IMR-90 (cell line): Measurements from ENCODE around the gene LINGO1. TPM values are rescaled to one million over a fixed set of nuclear protein-coding genes. Genes with fewer than 3 reads are reported as not detected.

ENCODE experiments used
- ATAC-seq: fragments of 200-7000 bp; cut with Tn5 transposase; 2 replicates; pipeline ENCODE4 v1.9.1; 2020; ENCODE audit warnings: low read depth, mild to moderate bottlenecking, moderate library complexity
- BruUV-seq: library from RNA; stranded (reverse); fragments of 400-500 nt; replicated peaks from 2 replicates; lab custom pipeline; 2021; lab: Mats Ljungman, UMichigan
- CTCF ChIA-PET: fragments of 300-600 bp; formaldehyde crosslinking; extraction: SDS; loops from one replicate; lab custom pipeline; 2021; ENCODE audit warnings: antibody characterized with exemption; lab: Yijun Ruan, JAX
- POLR2A ChIA-PET: fragments of 300-600 bp; sonication (Branson Sonifier 250); formaldehyde crosslinking; loops from one replicate; lab custom pipeline; 2022; ENCODE audit warnings: antibody characterized with exemption; ENCODE audit not compliant: unreplicated experiment; lab: Charles Lee
- DNase-seq: peaks from one replicate; pipeline ENCODE4 v3.0.0; 2013
- H2AFZ ChIP-seq: replicated peaks from 2 replicates; pipeline ENCODE3; 2013; ENCODE audit warnings: low read length, mild to moderate bottlenecking; ENCODE audit not compliant: poor library complexity
- H2AK5ac ChIP-seq: 2 replicates; pipeline ENCODE4 v1.6.1; 2013; ENCODE audit warnings: low read depth, low read length, inconsistent platforms
- H2AK9ac ChIP-seq: replicated peaks from 2 replicates; pipeline ENCODE3; 2013; ENCODE audit warnings: mild to moderate bottlenecking, low read depth, low read length, moderate library complexity; ENCODE audit not compliant: poor library complexity
- H2BK120ac ChIP-seq: 2 replicates; pipeline ENCODE4 v1.6.1; 2013; ENCODE audit warnings: low read depth, low read length, inconsistent platforms
- H2BK15ac ChIP-seq: 3 replicates; pipeline ENCODE4 v1.6.1; 2013; ENCODE audit warnings: low read depth, low read length, inconsistent platforms
- H2BK20ac ChIP-seq: 2 replicates; pipeline ENCODE4 v1.6.1; 2013; ENCODE audit warnings: low read depth, mild to moderate bottlenecking, inconsistent platforms, low read length, moderate library complexity
- H2BK5ac ChIP-seq: 2 replicates; pipeline ENCODE4 v1.6.1; 2013; ENCODE audit warnings: mild to moderate bottlenecking, low read depth, low read length, inconsistent platforms; ENCODE audit not compliant: poor library complexity, severe bottlenecking
- H3K14ac ChIP-seq: replicated peaks from 2 replicates; pipeline ENCODE4 v1.6.1; 2013; ENCODE audit warnings: low read depth, low read length, inconsistent platforms
- H3K18ac ChIP-seq: 2 replicates; pipeline ENCODE4 v1.6.1; 2013; ENCODE audit warnings: low read depth, low read length, control low read depth
- H3K23ac ChIP-seq: 2 replicates; pipeline ENCODE4 v1.6.1; 2013; ENCODE audit warnings: low read depth, low read length, inconsistent platforms
- H3K27ac ChIP-seq: 2 replicates; pipeline ENCODE4 v1.5.1; 2013; ENCODE audit warnings: mild to moderate bottlenecking, control low read depth, low read length; ENCODE audit not compliant: insufficient read depth
- H3K27me3 ChIP-seq: 2 replicates; pipeline ENCODE4 v1.6.1; 2013; ENCODE audit warnings: low read length; ENCODE audit not compliant: control insufficient read depth, insufficient read depth
- H3K36me3 ChIP-seq: 2 replicates; pipeline ENCODE4 v1.6.1; 2013; ENCODE audit warnings: low read length, mixed read lengths; ENCODE audit not compliant: control insufficient read depth, insufficient read depth
- H3K4ac ChIP-seq: 2 replicates; pipeline ENCODE4 v1.6.1; 2013; ENCODE audit warnings: low read depth, low read length, inconsistent platforms
- H3K4me1 ChIP-seq: 2 replicates; pipeline ENCODE4 v1.6.1; 2013; ENCODE audit warnings: low read length, mixed read lengths; ENCODE audit not compliant: control insufficient read depth, insufficient read depth
- H3K4me2 ChIP-seq: 2 replicates; pipeline ENCODE4 v1.6.1; 2013; ENCODE audit warnings: low read depth, mild to moderate bottlenecking, control low read depth, low read length, moderate library complexity
- H3K4me3 ChIP-seq: 2 replicates; pipeline ENCODE4 v1.5.1; 2013; ENCODE audit warnings: low read depth, mild to moderate bottlenecking, control low read depth, low read length, moderate library complexity; ENCODE audit not compliant: insufficient read depth
- H3K56ac ChIP-seq: 2 replicates; pipeline ENCODE4 v1.6.1; 2013; ENCODE audit warnings: low read length, inconsistent platforms; ENCODE audit not compliant: insufficient read depth; ENCODE audit errors: extremely low read depth
- H3K79me1 ChIP-seq, 2 experiments: 2 replicates each; pipeline ENCODE4 v1.6.1; 2013; ENCODE audit warnings: low read length in 2 of 2, inconsistent platforms in 1 of 2, low read depth in 1 of 2
- H3K9ac ChIP-seq: 2 replicates; pipeline ENCODE4 v1.6.1; 2013; ENCODE audit warnings: low read depth, low read length, control low read depth
- H3K9me1 ChIP-seq: 2 replicates; pipeline ENCODE4 v1.6.1; 2013; ENCODE audit warnings: low read length, inconsistent platforms; ENCODE audit not compliant: insufficient read depth
- H3K9me3 ChIP-seq: 2 replicates; pipeline ENCODE4 v1.6.1; 2013; ENCODE audit warnings: low read length; ENCODE audit not compliant: control insufficient read depth, insufficient read depth
- H4K20me1 ChIP-seq: 2 replicates; pipeline ENCODE4 v1.6.1; 2013; ENCODE audit warnings: low read length, inconsistent platforms; ENCODE audit not compliant: insufficient read depth
- H4K5ac ChIP-seq: 2 replicates; pipeline ENCODE4 v1.6.1; 2013; ENCODE audit warnings: mild to moderate bottlenecking, low read depth, low read length, control low read depth
- H4K8ac ChIP-seq, 2 experiments: 2 replicates each; pipeline ENCODE4 v1.6.1; 2013; ENCODE audit warnings: low read depth in 2 of 2, low read length in 2 of 2, control low read depth in 1 of 2, inconsistent platforms in 1 of 2
- H4K91ac ChIP-seq: 2 replicates; pipeline ENCODE4 v1.6.1; 2013; ENCODE audit warnings: low read depth, low read length, inconsistent platforms; ENCODE audit not compliant: insufficient read depth
- BHLHE40 ChIP-seq: fragments of 150-350 bp; IDR thresholded peaks from 2 replicates; pipeline ENCODE4 v1.6.1; 2016; ENCODE audit warnings: mild to moderate bottlenecking, low read depth, low read length
- CEBPB ChIP-seq: IDR thresholded peaks from 2 replicates; pipeline ENCODE4 v1.6.1; 2012; ENCODE audit warnings: low read depth, low read length, improper control_type of control experiment
- MAFK ChIP-seq: IDR thresholded peaks from 2 replicates; pipeline ENCODE4 v1.6.1; 2012; ENCODE audit warnings: low read depth, low read length, improper control_type of control experiment
- MAZ ChIP-seq: IDR thresholded peaks from 2 replicates; pipeline ENCODE4 v1.6.1; 2012; ENCODE audit warnings: low read depth, mild to moderate bottlenecking, low read length, improper control_type of control experiment, moderate library complexity, borderline replicate concordance
- MXI1 ChIP-seq: IDR thresholded peaks from 2 replicates; pipeline ENCODE4 v1.6.1; 2012; ENCODE audit warnings: low read depth, mild to moderate bottlenecking, low read length, moderate library complexity, borderline replicate concordance
- NFE2L2 ChIP-seq: fragments of 150-350 bp; IDR thresholded peaks from 2 replicates; pipeline ENCODE4 v1.6.1; 2016; ENCODE audit warnings: low read depth, mild to moderate bottlenecking, low read length
- POLR2A ChIP-seq: IDR thresholded peaks from 2 replicates; pipeline ENCODE4 v1.6.1; 2012; ENCODE audit warnings: mild to moderate bottlenecking, low read depth, low read length
- RAD21 ChIP-seq: IDR thresholded peaks from 2 replicates; pipeline ENCODE4 v1.6.1; 2012; ENCODE audit warnings: low read length, improper control_type of control experiment
- RCOR1 ChIP-seq: IDR thresholded peaks from 2 replicates; pipeline ENCODE4 v1.6.1; 2012; ENCODE audit warnings: mild to moderate bottlenecking, low read length, improper control_type of control experiment; ENCODE audit not compliant: insufficient replicate concordance
- RFX5 ChIP-seq: IDR thresholded peaks from 2 replicates; pipeline ENCODE4 v1.8.0; 2012; ENCODE audit warnings: low read depth, mild to moderate bottlenecking, low read length, moderate library complexity
- SMC3 ChIP-seq: fragments of 150-350 bp; IDR thresholded peaks from 2 replicates; pipeline ENCODE4 v1.6.1; 2016; ENCODE audit warnings: low read depth, mild to moderate bottlenecking, antibody characterized with exemption, low read length, moderate library complexity
- WGBS, 2 experiments: methylation state at CpG; one replicate each; pipeline versions ENCODE4 v1.1.5 to v1.1.7; 2013; ENCODE audit warnings: missing lambda C conversion rate in 2 of 2; ENCODE audit not compliant: insufficient read length in 1 of 2; ENCODE audit errors: extremely low coverage in 2 of 2; 5-methylcytosine and 5-hydroxymethylcytosine counted together
- dilution Hi-C: fragments of 300-500 bp; cut with HindIII; formaldehyde crosslinking; loops from one replicate; pipeline ENCODE4 v1.14.3; 2018; ENCODE audit warnings: low sequenced_read_pairs; ENCODE audit not compliant: unreplicated experiment
- in situ Hi-C: fragments of 300-500 bp; cut with MboI; formaldehyde crosslinking; loops from 3 replicates; pipeline ENCODE4 v1.14.3; 2019; ENCODE audit warnings: low sequenced_read_pairs, inconsistent platforms, mixed read lengths
- intact Hi-C: fragments of 100-400 bp; cut with micrococcal nuclease; formaldehyde crosslinking; loops from 2 replicates; pipeline ENCODE4 v1.10.0; 2022
- polyA plus RNA-seq, 3 experiments: library from polyadenylated mRNA; depleted of rRNA; stranded (reverse); fragments of >200 nt; gene quantifications; 2 replicates each; pipeline ENCODE4 v1.2.3, GENCODE V29; 2012; ENCODE audit warnings: low replicate concordance in 1 of 3
- total RNA-seq: library from RNA; depleted of rRNA; stranded (reverse); fragments of >200 nt; gene quantifications from 2 replicates; pipeline ENCODE4 v1.2.3, GENCODE V29; 2012
- TF ChIP-seq, protein P1 (sequence below): fragments of 150-350 bp; IDR thresholded peaks from 2 replicates; pipeline ENCODE4 v1.6.1; 2017; ENCODE audit warnings: mild to moderate bottlenecking, antibody characterized with exemption, low read length, low read depth
- TF ChIP-seq, protein P2 (sequence below): fragments of 150-350 bp; IDR thresholded peaks from 2 replicates; pipeline ENCODE4 v1.6.1; 2016; ENCODE audit warnings: low read depth, mild to moderate bottlenecking, low read length, moderate library complexity, borderline replicate concordance
- TF ChIP-seq, protein P3 (sequence below): conservative IDR thresholded peaks from 2 replicates; pipeline ENCODE4 v1.5.1; 2012; ENCODE audit warnings: mild to moderate bottlenecking, low read depth, low read length, improper control_type of control experiment

The LINGO1 gene
- total and polyA plus RNA-seq, 2 of the 4 experiments (the other 2 are of a cell fraction): 0.05 TPM; not detected in 1

DNA sequence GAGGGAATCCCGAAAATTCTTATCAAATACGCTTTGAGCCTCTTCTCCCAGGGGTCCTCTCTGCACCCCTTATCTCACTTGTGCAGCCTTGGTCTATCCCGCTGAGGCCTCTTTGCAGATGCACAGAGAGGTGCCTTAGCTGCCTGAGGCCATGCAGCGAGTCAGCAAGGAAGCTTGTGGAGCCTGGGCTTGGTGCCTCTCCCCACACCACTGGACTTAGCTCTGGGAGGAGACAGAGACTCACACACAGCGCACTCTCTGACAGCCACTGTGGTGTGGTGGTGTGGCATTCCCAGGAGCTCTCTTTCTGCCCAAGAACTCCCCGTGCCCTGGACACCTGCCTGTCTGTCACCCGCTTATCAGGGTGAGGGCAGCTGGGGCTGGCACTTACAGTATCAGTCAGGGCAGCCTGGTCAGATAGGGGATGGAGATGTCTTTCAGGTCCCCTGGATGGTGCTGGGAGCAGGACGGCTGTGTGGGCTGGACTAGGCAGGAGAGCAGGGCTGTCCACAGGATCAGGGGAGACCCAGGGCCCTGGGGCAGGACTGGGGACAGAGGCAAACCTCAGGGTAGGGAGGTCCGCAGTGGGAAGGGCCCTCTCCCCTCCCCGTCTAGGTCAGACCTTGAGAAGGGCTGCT is 10.2 kb upstream of the LINGO1 start:
- BruUV-seq: no TSS peak
- TF ChIP-seq RFX5 (no peak), CEBPB (no peak), NFE2L2 (no peak), RCOR1 (no peak), MXI1 (no peak), SMC3 (no peak), MAZ (no peak), BHLHE40 (no peak), POLR2A (no peak), MAFK (no peak), RAD21 (no peak)
- TF ChIP-seq, protein P1, sequence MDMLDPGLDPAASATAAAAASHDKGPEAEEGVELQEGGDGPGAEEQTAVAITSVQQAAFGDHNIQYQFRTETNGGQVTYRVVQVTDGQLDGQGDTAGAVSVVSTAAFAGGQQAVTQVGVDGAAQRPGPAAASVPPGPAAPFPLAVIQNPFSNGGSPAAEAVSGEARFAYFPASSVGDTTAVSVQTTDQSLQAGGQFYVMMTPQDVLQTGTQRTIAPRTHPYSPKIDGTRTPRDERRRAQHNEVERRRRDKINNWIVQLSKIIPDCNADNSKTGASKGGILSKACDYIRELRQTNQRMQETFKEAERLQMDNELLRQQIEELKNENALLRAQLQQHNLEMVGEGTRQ: no peak
- TF ChIP-seq, protein P2, sequence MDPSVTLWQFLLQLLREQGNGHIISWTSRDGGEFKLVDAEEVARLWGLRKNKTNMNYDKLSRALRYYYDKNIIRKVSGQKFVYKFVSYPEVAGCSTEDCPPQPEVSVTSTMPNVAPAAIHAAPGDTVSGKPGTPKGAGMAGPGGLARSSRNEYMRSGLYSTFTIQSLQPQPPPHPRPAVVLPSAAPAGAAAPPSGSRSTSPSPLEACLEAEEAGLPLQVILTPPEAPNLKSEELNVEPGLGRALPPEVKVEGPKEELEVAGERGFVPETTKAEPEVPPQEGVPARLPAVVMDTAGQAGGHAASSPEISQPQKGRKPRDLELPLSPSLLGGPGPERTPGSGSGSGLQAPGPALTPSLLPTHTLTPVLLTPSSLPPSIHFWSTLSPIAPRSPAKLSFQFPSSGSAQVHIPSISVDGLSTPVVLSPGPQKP: no peak
- TF ChIP-seq, protein P3, sequence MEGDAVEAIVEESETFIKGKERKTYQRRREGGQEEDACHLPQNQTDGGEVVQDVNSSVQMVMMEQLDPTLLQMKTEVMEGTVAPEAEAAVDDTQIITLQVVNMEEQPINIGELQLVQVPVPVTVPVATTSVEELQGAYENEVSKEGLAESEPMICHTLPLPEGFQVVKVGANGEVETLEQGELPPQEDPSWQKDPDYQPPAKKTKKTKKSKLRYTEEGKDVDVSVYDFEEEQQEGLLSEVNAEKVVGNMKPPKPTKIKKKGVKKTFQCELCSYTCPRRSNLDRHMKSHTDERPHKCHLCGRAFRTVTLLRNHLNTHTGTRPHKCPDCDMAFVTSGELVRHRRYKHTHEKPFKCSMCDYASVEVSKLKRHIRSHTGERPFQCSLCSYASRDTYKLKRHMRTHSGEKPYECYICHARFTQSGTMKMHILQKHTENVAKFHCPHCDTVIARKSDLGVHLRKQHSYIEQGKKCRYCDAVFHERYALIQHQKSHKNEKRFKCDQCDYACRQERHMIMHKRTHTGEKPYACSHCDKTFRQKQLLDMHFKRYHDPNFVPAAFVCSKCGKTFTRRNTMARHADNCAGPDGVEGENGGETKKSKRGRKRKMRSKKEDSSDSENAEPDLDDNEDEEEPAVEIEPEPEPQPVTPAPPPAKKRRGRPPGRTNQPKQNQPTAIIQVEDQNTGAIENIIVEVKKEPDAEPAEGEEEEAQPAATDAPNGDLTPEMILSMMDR: no peak
- no peak overlapping the region for H3K4me3 ChIP-seq
- H3K36me3 ChIP-seq: no peaks in the 10 kb centered on the region
- no peaks in the 10 kb centered on the region for H3K79me1 ChIP-seq
- dilution Hi-C loops: no loop called here
- 10% methylated on average over 2 of the region's 10 CpGs; no CpG with 5 or more reads in 1 of the 2 experiments for WGBS, 2 experiments
- H3K4me1 ChIP-seq: no peaks in the 10 kb centered on the region
- CTCF ChIA-PET: interaction anchor here (2.1 kb wide), 1 partner anchor 9 kb away, joined by 10 read pairs; no protein-coding TSS in a partner anchor
- no peak overlapping the region for H3K4me2 ChIP-seq
- intact Hi-C loops: no loop called here
- peaks cover 61% of the 10 kb centered on the region for H3K27me3 ChIP-seq
- in situ Hi-C loops: no loop called here
- H3K27ac ChIP-seq: no peak overlapping the region
- no peaks in the 10 kb centered on the region for H3K9me1 ChIP-seq
- H2BK20ac ChIP-seq: no peak overlapping the region
- no peak overlapping the region for H2AK5ac ChIP-seq
- H3K14ac ChIP-seq: no peak overlapping the region
- ATAC-seq (peak; percentile 42; the same call in 1 of the 2 replicates), DNase-seq (peak; percentile 7)
- H2BK5ac ChIP-seq: no peak overlapping the region
- no peak overlapping the region for H2BK120ac ChIP-seq
- H4K5ac ChIP-seq: no peak overlapping the region
- no peak overlapping the region for H3K56ac ChIP-seq
- H3K23ac ChIP-seq: no peak overlapping the region
- no peaks in the 10 kb centered on the region for H3K9me3 ChIP-seq
- H4K8ac ChIP-seq: no peak overlapping the region
- H4K91ac ChIP-seq: no peak overlapping the region
- no peak overlapping the region for H3K9ac ChIP-seq
- no peaks in the 10 kb centered on the region for H4K20me1 ChIP-seq
- no peak overlapping the region for H3K18ac ChIP-seq
- H3K4ac ChIP-seq: no peak overlapping the region
- H2AK9ac ChIP-seq: no peak overlapping the region
- H2AFZ ChIP-seq: no peak overlapping the region
- POLR2A ChIA-PET: no interaction called here
- H2BK15ac ChIP-seq: no peak overlapping the region
